ENCODE measurements around the gene ARID1B.

Gene ARID1B

DNA sequence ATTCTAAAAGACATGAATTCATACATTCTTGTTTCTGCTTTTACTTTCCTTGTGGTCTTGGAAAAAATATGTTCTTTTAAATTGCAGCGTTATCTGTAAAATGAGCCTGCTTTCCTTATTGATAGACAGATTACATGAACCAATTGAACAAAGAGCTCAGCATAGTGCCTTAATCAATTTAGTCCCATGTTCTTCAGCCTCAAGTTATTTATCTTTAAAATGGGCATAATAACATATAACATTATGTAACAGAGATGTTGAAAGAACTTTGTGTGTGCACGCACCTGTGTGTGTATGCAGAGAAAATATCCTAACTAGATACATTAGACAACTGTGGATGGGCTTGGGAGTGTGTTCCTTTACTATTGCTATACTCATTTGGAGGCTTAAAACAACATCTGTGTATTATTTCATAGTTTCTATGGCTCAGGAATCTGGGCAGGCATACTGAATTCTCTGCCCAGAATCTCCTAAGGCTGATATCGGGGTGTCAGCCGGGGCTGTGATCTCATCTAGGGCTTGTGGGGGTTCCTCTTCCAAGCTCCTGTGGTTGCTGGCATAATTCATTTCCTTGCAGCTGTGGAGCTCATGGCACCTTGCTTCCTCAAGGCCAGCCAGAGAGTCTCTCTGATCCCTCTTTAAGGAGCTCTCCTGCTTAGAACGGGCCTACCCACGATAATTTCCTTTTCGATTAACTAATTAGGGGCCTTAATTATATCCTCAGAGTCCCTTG is 194.1 kb downstream of the ARID1B start:
- Histone ChIP-seq H3K4me3 (ENCODE audit: low read depth, low read length) (no peak overlapping the region), H3K4me1 (ENCODE audit: control insufficient read depth in 1 of 2, insufficient read depth in 2 of 2, low read length in 2 of 2) (no peaks in the 10 kb centered on the region), H3K79me1 (ENCODE audit: low read length) (no peaks in the 10 kb centered on the region), H4K91ac (ENCODE audit: low read depth, low read length) (no peak overlapping the region), H3K4ac (ENCODE audit: low read depth, low read length) (peak overlapping the region; percentile 36), H2AK5ac (ENCODE audit: low read length) (no peak overlapping the region), H3K14ac (ENCODE audit: low read length) (no peak overlapping the region), H3K23ac (ENCODE audit: low read length) (no peak overlapping the region), H3K27ac (ENCODE audit: low read depth, low read length) (no peak overlapping the region), H4K8ac (ENCODE audit: low read depth, low read length) (no peak overlapping the region), H2AFZ (ENCODE audit: insufficient read depth, low read length, poor library complexity) (peak overlapping the region; percentile 41), H3K9ac (ENCODE audit: low read length) (no peak overlapping the region), H2BK5ac (ENCODE audit: low read depth, low read length, poor library complexity) (no peak overlapping the region), H3K4me2 (ENCODE audit: low read length) (no peak overlapping the region), H4K12ac (ENCODE audit: low read depth, low read length) (no peak overlapping the region), H3K9me3 (ENCODE audit: insufficient read depth, low read depth, low read length) (no peaks in the 10 kb centered on the region), H2BK120ac (ENCODE audit: insufficient read depth, low read length, poor library complexity) (no peak overlapping the region), H3K36me3 (ENCODE audit: control insufficient read depth in 1 of 2, insufficient read depth in 2 of 2, low read length in 2 of 2) (no peaks in the 10 kb centered on the region), H3K27me3 (ENCODE audit: insufficient read depth, low read length) (no peaks in the 10 kb centered on the region), H3K18ac (ENCODE audit: low read length) (peak overlapping the region; percentile 65), H3K79me2 (ENCODE audit: control insufficient read depth, insufficient read depth, low read length, poor library complexity) (peaks cover 4% of the 10 kb centered on the region), H2BK12ac (ENCODE audit: low read length) (no peak overlapping the region)
- WGBS (ENCODE audit: extremely low coverage, insufficient coverage, insufficient read length), result no CpG with 5 or more reads among the region's 7 CpGs
- DNase-seq, result no peak

GRCh38 chr6:156972145-156972544 is 195.0 kb downstream of the ARID1B start:
- H2AK5ac ChIP-seq (ENCODE audit: low read length), result no peak overlapping the region
- no peak overlapping the region for H2AFZ ChIP-seq (ENCODE audit: insufficient read depth, low read length, poor library complexity)
- no peaks in the 10 kb centered on the region for H3K36me3 ChIP-seq (ENCODE audit: control insufficient read depth in 1 of 2, insufficient read depth in 2 of 2, low read length in 2 of 2)
- no peak overlapping the region for H3K27ac ChIP-seq (ENCODE audit: low read depth, low read length)
- H3K9me3 ChIP-seq (ENCODE audit: insufficient read depth, low read depth, low read length), result no peaks in the 10 kb centered on the region
- no peaks in the 10 kb centered on the region for H3K4me1 ChIP-seq (ENCODE audit: control insufficient read depth in 1 of 2, insufficient read depth in 2 of 2, low read length in 2 of 2)
- WGBS (ENCODE audit: extremely low coverage, insufficient coverage, insufficient read length), result no CpG with 5 or more reads among the region's 3 CpGs
- H3K79me1 ChIP-seq (ENCODE audit: low read length), result no peaks in the 10 kb centered on the region
- H3K4ac ChIP-seq (ENCODE audit: low read depth, low read length), result no peak overlapping the region
- H3K79me2 ChIP-seq (ENCODE audit: control insufficient read depth, insufficient read depth, low read length, poor library complexity), result peaks cover 2% of the 10 kb centered on the region
- no peak overlapping the region for H3K9ac ChIP-seq (ENCODE audit: low read length)
- H2BK120ac ChIP-seq (ENCODE audit: insufficient read depth, low read length, poor library complexity), result no peak overlapping the region
- H3K23ac ChIP-seq (ENCODE audit: low read length), result no peak overlapping the region
- H3K18ac ChIP-seq (ENCODE audit: low read length), result no peak overlapping the region
- no peak overlapping the region for H4K91ac ChIP-seq (ENCODE audit: low read depth, low read length)
- H3K4me2 ChIP-seq (ENCODE audit: low read length), result no peak overlapping the region
- no peak overlapping the region for H3K4me3 ChIP-seq (ENCODE audit: low read depth, low read length)
- H3K27me3 ChIP-seq (ENCODE audit: insufficient read depth, low read length), result no peaks in the 10 kb centered on the region
- H4K12ac ChIP-seq (ENCODE audit: low read depth, low read length), result no peak overlapping the region
- H2BK5ac ChIP-seq (ENCODE audit: low read depth, low read length, poor library complexity), result no peak overlapping the region
- no peak overlapping the region for H4K8ac ChIP-seq (ENCODE audit: low read depth, low read length)
- no peak overlapping the region for H3K14ac ChIP-seq (ENCODE audit: low read length)
- no peak for DNase-seq
- H2BK12ac ChIP-seq (ENCODE audit: low read length), result no peak overlapping the region

DNA sequence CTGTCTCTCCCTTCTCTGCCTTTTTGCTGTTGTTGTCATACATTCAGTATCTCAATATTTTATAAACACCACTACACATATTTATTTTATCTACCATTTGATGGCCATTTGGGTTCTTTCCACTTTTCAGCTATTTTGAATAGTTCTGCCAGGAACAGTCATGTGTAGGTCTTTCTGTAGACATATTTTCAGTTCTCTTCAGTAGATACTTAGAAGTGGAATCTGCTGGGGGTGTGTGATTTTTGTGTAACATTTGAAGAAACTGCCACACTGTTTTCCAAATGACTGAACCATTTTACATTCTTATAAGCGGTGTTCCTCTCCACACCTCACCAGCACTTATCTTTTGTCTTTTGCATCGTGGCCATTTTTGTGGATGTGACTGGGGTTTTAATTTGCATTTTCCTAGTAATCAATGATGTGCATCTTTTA is 197.7 kb downstream of the ARID1B start:
- Histone ChIP-seq H3K14ac (ENCODE audit: low read length) (no peak overlapping the region), H4K8ac (ENCODE audit: low read depth, low read length) (no peak overlapping the region), H3K9me3 (ENCODE audit: insufficient read depth, low read depth, low read length) (no peaks in the 10 kb centered on the region), H3K4me3 (ENCODE audit: low read depth, low read length) (no peak overlapping the region), H3K18ac (ENCODE audit: low read length) (no peak overlapping the region), H2AFZ (ENCODE audit: insufficient read depth, low read length, poor library complexity) (no peak overlapping the region), H2BK12ac (ENCODE audit: low read length) (no peak overlapping the region), H3K4me1 (ENCODE audit: control insufficient read depth in 1 of 2, insufficient read depth in 2 of 2, low read length in 2 of 2) (peaks cover 0 to 6% of the 10 kb centered on the region in 2 experiments), H3K27me3 (ENCODE audit: insufficient read depth, low read length) (no peaks in the 10 kb centered on the region), H2AK5ac (ENCODE audit: low read length) (no peak overlapping the region), H3K36me3 (ENCODE audit: control insufficient read depth in 1 of 2, insufficient read depth in 2 of 2, low read length in 2 of 2) (no peaks in the 10 kb centered on the region), H4K12ac (ENCODE audit: low read depth, low read length) (no peak overlapping the region), H3K79me1 (ENCODE audit: low read length) (no peaks in the 10 kb centered on the region), H3K9ac (ENCODE audit: low read length) (no peak overlapping the region), H2BK120ac (ENCODE audit: insufficient read depth, low read length, poor library complexity) (no peak overlapping the region), H3K27ac (ENCODE audit: low read depth, low read length) (no peak overlapping the region), H3K23ac (ENCODE audit: low read length) (no peak overlapping the region), H3K4me2 (ENCODE audit: low read length) (no peak overlapping the region), H2BK5ac (ENCODE audit: low read depth, low read length, poor library complexity) (no peak overlapping the region), H3K79me2 (ENCODE audit: control insufficient read depth, insufficient read depth, low read length, poor library complexity) (peaks cover 4% of the 10 kb centered on the region), H4K91ac (ENCODE audit: low read depth, low read length) (no peak overlapping the region), H3K4ac (ENCODE audit: low read depth, low read length) (no peak overlapping the region)
- WGBS (ENCODE audit: extremely low coverage, insufficient coverage, insufficient read length), result no CpG with 5 or more reads among the region's 2 CpGs
- DNase-seq, result no peak

GRCh38 chr6:156975414-156975813 is 198.2 kb downstream of the ARID1B start:
- no peak overlapping the region for H3K18ac ChIP-seq (ENCODE audit: low read length)
- DNase-seq, result no peak
- no peak overlapping the region for H2AFZ ChIP-seq (ENCODE audit: insufficient read depth, low read length, poor library complexity)
- H2BK120ac ChIP-seq (ENCODE audit: insufficient read depth, low read length, poor library complexity), result no peak overlapping the region
- no peaks in the 10 kb centered on the region for H3K79me1 ChIP-seq (ENCODE audit: low read length)
- peaks cover 4% of the 10 kb centered on the region for H3K79me2 ChIP-seq (ENCODE audit: control insufficient read depth, insufficient read depth, low read length, poor library complexity)
- no peak overlapping the region for H4K12ac ChIP-seq (ENCODE audit: low read depth, low read length)
- H4K91ac ChIP-seq (ENCODE audit: low read depth, low read length), result no peak overlapping the region
- H3K4me2 ChIP-seq (ENCODE audit: low read length), result no peak overlapping the region
- H3K4me1 ChIP-seq (ENCODE audit: control insufficient read depth in 1 of 2, insufficient read depth in 2 of 2, low read length in 2 of 2), result peaks cover 3 to 9% of the 10 kb centered on the region in 2 experiments
- H3K9me3 ChIP-seq (ENCODE audit: insufficient read depth, low read depth, low read length), result no peaks in the 10 kb centered on the region
- no peak overlapping the region for H3K27ac ChIP-seq (ENCODE audit: low read depth, low read length)
- H3K4me3 ChIP-seq (ENCODE audit: low read depth, low read length), result no peak overlapping the region
- no CpG with 5 or more reads among the region's 4 CpGs for WGBS (ENCODE audit: extremely low coverage, insufficient coverage, insufficient read length)
- no peak overlapping the region for H2AK5ac ChIP-seq (ENCODE audit: low read length)
- H2BK12ac ChIP-seq (ENCODE audit: low read length), result no peak overlapping the region
- no peak overlapping the region for H3K23ac ChIP-seq (ENCODE audit: low read length)
- no peak overlapping the region for H2BK5ac ChIP-seq (ENCODE audit: low read depth, low read length, poor library complexity)
- no peak overlapping the region for H3K9ac ChIP-seq (ENCODE audit: low read length)
- H3K14ac ChIP-seq (ENCODE audit: low read length), result no peak overlapping the region
- no peak overlapping the region for H4K8ac ChIP-seq (ENCODE audit: low read depth, low read length)
- peak overlapping the region; percentile 70 for H3K4ac ChIP-seq (ENCODE audit: low read depth, low read length)
- no peaks in the 10 kb centered on the region for H3K27me3 ChIP-seq (ENCODE audit: insufficient read depth, low read length)
- no peaks in the 10 kb centered on the region for H3K36me3 ChIP-seq (ENCODE audit: control insufficient read depth in 1 of 2, insufficient read depth in 2 of 2, low read length in 2 of 2)

All from trophoblast cell (in vitro differentiated cells and primary cell).